Gastroesophageal sphincter (tissue), 3 donors: ENCODE measurements around the gene EARS2.

Experiments used
- CTCF ChIP-seq, 4 experiments: fragments of 200-600 bp in 2 of 4; fragments of 450-650 bp in 2 of 4; sonication (generic) in 1 of 4; IDR thresholded peaks; one replicate each; pipeline ENCODE4 v1.5.1; 2017 to 2019; ENCODE audit warnings: antibody characterized with exemption in 4 of 4, mild to moderate bottlenecking in 2 of 4, moderate library complexity in 2 of 4
- POLR2A ChIP-seq, 2 donors: fragments of 450-650 bp; IDR thresholded peaks; one replicate each; pipeline ENCODE4 v1.6.1; 2017; ENCODE audit warnings: antibody characterized with exemption in 2 of 2, mild to moderate bottlenecking in 2 of 2, moderate library complexity in 1 of 2
- POLR2AphosphoS5 ChIP-seq: sonication (generic); formaldehyde crosslinking; IDR thresholded peaks from one replicate; pipeline ENCODE4 v1.6.1; 2017; ENCODE audit warnings: antibody characterized with exemption

- TF ChIP-seq POLR2A (IDR thresholded peaks at IDR 0.05) = no peak
- TF ChIP-seq POLR2AphosphoS5 = no peak
- TF ChIP-seq CTCF (IDR thresholded peaks at IDR 0.05) = no peak
Measured at GRCh38 chr16:23530062-23530461, 27.1 kb downstream of the EARS2 start.
